SIG-M5 (cell line): ENCODE data around the gene SFTA2.
"Not testable (repeated sequence)": the region's sequence is repeated elsewhere in the genome, so short reads cannot be mapped to it uniquely, and the experiment has no call there.

Experiments used
- DNase-seq: peaks from one replicate; lab custom pipeline; 2025; lab: John Stamatoyannopoulos, UW

SFTA2 gene

DNA sequence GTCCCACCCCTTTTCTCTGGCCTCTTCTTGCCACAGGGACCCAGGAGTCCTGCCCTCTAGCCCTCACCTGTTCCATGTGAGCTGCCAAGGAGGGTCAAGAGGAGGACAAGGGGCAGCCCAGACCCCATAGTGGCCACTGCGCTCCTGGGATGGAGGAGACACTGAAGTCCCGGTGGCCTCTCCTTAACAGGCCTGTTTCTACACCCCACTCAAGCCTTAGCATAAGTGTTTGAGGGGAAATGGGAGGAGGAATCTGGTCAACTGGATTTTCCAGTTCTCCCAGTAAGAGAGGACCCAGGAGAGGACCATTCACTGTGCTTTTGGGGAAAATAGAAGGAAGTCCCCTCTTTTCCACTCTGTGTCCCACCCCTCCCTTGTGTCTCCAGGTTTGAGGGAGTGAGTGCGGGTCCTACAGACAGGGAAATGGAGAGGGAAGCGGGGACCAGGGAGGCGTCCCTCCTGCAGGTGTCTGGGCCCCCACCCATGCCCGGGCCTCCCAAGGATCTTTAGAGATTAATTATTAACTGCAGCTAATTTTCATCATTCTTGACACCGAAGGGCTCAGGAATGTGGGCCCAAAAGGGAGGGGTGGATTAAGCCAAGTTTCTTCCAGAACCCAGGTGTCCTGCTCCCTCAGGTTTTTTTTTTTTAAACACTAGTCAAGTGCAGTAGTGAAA lies at the start of gene SFTA2:
Gene SFTA2, minus strand, starts transcription at position 202 of the 677 bp plus-strand sequence. Its CDS starts 74 bp downstream, at position 128.
- DNase-seq, result no peak

DNA sequence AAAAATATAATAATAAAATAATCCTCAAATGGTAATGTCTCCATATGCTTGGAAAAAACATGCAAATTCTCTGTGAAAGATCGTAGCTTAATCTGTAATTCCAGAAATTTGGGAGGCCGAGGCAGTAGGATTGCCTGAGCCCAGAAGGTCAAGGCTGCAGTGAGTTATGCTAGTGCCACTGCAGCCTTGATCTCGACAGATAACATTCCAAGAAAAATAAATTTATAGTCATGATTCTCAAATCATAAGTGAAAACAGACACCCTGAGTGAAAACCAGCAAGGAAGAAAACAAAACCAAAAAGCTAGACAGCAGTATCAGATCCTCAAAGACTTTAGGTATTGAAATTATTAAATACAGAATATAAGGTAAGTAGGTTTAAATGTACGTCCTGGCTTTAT lies 47.7 kb upstream of the SFTA2 start:
- no peak for DNase-seq

DNA sequence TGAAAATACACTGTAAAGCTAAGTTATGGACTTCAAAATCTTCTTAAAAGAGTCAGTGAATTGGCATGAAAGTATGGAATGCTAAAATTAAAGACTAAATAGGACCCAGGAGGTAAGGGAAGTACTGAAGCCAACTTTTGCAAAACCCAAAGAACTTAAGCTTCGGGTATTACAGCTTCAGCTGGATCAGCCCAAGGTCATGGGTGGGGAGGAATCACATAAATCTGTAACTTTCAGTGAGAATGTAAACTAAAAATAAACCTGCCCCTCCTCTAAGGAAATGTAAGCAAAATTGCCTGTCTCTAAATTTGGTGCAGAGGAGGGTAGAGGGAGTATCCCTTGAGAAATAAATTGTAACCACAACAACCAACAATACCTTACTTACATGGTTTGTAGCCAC lies 47.2 kb upstream of the SFTA2 start:
- DNase-seq, result no peak

DNA sequence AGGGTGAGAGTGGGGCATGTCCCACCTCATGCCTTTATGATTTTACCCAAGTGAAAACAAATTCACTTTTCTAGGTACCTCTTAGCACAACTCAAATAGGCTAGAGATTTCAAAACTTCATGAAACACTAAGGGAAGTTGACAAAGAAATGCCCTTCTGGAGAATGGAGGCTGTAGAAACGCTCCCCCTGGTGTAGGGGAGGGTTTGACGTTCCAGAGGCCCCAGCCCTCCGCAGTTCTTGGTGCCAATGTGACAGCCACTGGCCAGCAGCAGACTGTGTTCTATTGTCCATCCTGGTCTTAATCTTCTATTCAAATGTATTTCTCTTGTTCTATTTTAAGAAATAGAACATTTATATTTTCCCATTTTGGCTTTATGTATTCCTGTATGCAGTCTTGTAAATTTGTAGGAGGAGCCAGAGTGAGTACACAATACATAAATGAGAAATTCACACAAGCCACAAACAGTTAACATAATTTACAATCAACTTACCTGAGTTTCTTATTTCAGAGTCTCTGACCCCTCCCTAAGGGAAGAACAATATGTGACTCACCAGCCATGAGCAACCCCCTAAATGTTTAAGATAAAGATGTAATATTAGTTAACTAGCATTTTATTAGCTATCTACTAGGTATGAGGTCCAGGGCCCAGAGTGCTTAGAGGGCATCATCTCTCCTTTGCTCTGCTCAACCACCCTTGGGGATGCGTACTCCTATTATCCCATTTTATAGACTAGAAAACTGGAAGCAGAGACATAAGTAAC lies 42.7 kb upstream of the SFTA2 start:
- DNase-seq, result no peak

DNA sequence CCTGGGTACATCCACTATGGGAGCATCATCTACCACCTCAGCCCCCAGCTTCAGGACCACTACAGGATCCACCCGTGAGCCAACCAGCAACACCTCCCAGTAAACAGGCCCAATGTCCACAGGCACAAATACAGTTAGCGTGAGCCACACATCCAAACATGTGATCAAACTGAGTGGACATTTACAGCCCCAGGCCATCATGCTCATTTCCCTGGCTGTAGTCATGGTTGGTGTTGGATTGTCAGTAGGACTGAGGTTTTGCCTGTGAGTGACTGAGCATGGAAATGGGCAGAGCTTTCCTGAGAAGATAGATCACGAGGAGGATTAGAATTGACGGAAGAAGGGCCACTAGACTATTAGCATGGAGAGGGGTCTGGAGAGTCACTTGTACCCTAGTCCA lies 40.8 kb upstream of the SFTA2 start:
- no peak for DNase-seq

DNA sequence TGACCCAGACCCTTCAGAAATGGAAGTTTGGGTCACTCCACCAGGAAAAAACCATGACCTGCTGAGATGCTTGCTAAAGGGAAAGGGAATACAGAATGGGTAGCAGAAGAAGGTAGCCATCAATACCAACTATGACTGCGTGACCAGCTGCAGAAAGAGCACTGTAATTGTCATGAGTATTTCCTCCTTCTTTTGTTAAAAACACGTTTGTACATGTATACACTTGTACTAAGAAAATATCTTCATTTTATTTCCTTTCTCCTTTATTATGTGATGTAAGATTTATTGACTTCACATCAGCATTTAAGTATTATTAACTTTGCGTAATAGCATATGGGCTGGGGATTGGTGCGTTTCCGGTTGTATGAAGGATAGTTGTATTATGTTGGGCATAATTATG lies 39.0 kb upstream of the SFTA2 start:
- DNase-seq, result no peak

DNA sequence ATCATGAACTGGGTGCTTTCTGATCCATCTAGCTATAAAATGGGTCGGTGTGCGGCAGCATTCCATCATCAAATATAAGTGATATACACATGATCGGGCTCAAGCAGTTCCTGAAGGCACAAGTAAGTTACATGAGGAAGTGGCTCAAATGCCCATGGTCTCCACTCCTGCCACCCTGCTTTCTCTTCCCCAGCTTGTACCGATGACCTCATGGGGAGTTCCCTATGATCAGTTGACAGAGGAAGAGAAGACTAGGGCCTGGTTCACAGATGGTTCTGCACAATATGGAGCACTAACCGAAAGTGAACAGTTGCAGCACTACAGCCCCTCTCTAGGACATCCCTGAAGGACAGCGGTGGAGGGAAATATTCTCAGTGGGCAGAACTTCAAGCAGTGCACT lies 37.2 kb upstream of the SFTA2 start:
- not testable (repeated sequence) for DNase-seq

DNA sequence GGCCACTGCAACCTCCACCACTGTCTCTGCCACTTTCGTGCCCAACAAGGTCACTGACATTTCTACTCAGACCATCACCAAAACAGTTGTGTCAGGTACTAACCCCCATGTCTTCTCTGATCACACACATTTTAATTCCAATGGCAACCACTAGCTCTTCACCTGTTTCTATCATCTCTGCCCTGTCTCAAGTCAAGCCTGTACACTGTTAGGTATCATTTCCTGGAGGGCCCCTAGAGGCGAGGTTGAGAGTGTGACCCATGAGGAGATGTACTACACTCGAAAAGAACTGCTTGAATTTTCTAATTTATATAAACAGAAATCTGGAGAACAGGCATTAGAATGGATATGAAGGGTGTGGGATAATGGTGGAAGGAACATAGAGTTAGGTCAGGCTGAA lies 34.2 kb upstream of the SFTA2 start:
- no peak for DNase-seq

DNA sequence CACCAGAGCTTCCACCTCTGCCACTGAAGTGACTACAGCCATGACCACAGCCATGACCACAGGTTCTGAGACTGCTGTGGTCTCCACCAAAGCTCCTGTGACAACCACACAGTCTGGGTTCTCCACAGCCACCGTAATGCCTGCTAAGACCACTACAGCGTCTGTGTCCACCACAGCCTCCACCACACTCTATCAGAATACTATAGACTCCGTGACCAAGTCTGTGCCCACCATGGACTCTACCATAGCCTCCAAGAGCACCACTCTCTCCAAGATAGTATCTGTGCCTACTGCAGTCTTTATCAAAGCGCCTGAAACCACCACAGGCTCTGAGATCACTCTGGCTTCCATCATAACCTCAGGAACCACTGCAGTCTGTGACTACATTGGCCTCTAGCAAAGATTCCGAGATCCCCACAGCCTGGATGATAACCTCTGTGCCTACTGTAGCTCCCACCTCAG lies 33.2 kb upstream of the SFTA2 start:
- no peak for DNase-seq

DNA sequence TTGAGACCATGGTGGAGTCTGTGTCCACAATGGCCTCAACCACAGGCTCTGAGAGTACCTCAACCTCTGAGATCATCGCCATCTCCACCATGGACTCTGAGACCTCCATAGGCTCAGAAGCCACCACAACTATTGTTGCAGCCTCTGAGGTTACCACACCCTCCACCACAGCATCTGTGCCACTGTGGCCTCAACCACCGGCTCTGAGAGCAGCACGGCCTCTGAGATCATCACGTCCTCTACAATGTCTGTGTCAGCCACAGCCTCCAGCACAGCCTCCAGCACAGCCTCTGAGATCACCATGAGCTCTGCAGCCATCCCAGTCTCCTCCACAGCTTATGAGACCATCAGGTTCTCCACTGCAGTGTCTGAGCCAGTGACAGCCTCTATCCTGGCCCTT lies 32.1 kb upstream of the SFTA2 start:
- no peak for DNase-seq

DNA sequence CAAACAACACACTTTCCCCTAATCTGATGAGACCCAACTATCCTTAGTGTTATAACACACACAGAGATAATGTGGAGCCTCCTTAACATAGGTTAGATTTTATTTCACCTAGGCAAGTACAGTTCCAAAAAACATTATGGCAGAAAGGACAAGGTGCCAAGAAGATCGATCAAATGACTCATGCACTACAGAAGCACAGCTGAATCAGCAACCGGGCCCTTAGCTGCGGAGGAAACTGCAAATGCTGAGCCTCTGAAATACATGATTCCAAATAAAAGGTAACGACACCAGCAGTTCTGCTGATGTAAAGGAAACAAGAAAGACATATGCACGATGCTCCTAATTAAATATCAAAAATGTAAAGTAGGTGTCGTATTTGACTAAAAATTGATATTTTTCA lies 31.7 kb upstream of the SFTA2 start:
- no peak for DNase-seq

DNA sequence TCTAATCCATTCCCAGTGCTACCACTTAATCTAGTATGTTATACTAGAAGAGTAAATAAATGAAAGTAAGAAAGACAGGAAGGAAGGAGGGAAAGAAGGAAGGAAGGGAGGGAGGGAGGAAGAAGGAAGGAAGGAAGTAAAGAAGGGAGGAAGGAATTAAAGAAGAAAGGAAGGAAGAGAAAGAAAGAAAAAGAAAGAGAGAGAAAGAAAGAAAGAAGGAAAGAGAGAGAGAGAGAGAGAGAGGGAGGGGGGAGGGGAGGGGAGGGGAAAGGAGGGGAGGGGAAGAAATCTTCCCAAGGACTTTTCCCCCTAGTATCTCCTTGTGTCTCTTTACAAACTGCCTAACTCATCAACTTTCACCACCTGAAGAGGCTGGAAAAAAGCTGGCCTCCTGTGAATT lies 30.7 kb upstream of the SFTA2 start:
- DNase-seq, result no peak

DNA sequence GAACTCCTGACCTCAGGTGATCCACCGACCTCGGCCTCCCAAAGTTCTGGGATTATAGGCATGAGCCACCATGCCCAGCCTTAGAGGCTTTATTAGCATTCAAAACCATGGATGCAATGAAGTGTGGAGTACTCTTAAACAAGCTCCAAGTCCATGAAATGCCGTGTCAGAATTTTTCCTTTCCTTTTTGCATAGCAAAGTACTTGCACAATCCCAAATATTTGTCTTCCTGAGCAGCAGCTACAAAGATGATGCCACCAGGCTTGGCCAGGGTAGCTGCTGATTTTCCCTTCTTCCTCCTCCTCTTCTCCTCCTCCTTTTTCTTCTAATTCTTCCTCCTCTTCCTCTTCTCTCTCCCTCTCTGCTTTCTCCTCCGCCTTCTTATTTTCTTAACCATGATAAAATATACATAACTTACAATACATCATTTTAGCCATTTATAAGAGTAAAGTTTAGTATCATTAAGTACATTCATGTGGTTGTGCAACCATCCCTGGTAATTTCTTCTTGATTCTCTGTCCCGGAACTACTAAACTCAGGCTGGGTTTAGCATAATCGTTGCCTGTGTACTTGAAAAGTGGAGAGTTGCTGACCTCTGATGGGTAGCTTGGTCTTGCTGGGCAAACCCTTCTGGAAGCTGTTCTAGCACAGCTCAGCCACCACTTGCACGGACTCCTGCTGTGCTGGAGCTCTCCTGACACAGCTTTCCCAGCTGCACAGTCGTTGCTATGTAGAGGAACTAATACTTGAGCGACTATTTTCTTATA lies 29.1 kb upstream of the SFTA2 start:
- no peak for DNase-seq

DNA sequence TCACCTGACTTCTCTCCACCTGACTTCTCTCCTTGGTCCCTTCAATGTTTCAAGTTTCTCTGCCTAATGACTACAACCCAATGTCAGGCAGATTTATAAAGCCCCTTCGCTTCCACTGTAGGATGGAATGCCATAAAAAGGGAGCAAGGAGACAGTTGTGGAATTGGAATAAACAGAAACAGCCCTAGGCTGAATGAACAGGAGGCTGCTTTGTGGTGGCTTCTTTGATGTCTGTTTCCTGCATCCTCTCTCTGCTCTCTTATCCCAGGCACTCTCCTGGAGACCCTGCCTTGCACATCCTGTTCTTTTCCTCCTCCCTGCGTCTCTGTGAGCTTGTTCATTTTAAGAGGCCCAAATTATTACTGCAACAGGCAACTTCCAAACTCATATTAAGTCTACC lies 25.7 kb upstream of the SFTA2 start:
- DNase-seq, result no peak

DNA sequence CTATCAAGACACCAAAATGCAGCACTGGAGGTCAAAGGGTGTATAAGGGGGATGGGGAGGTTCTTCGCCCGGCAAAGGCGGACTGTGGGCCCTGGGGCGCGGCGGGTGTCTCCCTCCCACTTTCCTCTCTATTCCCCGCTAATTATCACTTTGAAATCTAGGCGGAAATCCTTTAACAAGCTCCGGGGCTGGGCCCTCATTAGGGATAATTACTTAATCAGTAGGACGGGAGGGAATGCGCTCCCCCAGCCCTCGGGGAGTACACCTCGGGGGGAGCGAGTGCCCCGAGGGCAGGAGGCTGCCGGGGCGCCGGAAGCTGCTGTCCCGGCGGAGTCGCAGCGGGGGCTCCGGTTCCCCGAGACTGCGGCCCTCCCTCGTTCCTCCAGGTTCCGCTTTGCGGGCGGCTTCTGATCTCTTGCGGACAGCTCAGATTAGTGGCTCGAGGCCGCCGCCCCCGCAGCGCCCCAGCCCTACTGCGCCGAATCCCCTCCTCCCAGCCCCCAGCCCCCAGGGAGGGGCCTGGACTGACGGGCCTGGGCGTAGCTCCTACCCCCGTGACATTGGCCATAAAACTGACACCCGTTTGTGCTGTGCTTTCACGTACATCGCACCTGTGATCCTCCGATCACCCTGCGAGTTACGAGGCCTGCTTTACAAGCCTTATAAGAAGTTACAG lies 23.5 kb upstream of the SFTA2 start:
- DNase-seq, result no peak

DNA sequence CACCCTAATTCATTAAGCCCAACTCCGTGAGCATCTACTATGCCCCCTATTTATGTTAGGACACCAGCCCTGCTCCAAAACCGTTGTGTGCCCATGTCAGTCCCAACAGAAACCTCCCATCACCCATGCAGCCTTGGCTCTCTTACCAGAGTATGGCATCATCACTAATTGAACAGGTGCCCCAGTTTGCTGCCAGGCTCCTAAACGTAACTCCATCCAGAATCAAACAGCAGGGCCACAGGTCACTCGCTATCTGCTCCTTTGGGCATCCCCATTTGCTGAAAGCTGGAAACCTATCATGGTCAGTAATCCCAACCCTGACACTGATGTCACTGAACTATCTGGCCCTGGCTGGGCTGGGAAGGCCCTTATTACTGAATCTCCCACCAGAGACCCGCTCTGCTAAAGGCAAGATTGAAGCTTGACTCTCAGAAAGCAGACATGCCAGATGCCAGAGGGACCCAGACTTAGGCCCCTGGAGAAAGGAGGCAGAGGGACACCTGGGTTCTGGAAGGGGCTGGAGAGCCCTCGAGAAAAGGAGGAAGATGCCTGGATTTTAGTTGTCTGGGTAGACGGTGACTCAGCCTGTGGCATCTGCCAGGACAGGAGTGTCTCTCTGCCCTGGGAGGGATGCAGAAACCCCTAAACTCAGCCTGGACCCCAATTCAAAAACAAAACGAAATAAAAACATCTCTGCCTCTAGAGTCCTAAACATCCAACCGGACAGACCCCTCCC lies 22.8 kb upstream of the SFTA2 start:
- no peak for DNase-seq

DNA sequence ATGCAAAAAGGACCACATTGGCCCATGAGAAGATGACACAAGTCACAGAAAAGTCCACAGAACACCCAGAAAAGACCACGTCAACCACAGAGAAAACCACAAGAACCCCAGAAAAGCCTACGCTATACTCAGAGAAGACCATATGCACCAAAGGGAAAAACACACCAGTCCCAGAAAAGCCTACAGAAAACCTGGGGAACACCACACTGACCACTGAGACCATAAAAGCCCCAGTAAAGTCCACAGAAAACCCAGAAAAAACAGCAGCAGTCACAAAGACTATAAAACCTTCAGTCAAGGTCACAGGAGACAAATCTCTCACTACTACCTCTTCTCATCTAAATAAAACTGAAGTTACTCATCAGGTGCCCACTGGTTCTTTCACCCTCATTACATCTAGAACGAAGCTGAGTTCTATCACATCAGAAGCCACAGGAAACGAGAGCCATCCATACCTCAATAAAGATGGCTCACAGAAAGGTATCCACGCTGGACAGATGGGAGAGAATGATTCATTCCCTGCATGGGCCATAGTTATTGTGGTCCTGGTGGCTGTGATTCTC lies 20.0 kb upstream of the SFTA2 start:
- no peak for DNase-seq

DNA sequence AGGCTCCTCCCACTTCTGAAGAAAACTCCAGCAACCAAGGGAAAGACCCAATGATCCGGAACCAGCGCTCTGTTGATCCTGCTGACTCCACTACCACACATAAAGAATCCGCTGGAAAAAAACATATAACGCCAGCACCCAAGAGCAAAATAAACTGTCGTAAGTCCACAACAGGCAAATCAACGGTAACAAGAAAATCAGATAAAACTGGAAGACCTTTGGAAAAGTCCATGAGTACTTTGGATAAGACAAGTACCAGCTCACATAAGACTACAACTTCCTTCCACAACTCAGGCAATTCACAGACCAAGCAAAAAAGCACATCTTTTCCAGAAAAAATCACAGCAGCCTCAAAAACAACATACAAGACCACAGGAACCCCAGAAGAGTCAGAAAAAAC lies 16.8 kb upstream of the SFTA2 start:
- no peak for DNase-seq

DNA sequence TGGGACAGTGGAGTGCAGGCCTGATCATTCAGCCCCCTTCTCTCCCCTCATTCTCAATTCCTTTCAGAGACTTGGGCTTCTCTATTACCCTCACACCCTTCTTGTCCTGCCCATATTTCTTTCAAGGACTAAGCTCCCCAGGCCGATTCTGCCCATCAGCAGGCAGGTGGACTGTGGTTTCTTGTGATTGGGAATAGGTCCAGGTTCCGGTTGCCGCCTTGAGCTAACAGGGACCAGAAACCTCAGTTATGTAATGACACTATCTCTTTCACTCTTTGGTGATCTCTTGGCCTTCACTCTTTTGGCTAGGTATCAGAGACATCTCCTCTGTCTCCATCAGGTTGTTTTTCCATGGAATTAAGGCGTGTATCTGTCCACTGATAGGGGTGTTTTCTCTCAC lies 15.3 kb upstream of the SFTA2 start:
- no peak for DNase-seq

DNA sequence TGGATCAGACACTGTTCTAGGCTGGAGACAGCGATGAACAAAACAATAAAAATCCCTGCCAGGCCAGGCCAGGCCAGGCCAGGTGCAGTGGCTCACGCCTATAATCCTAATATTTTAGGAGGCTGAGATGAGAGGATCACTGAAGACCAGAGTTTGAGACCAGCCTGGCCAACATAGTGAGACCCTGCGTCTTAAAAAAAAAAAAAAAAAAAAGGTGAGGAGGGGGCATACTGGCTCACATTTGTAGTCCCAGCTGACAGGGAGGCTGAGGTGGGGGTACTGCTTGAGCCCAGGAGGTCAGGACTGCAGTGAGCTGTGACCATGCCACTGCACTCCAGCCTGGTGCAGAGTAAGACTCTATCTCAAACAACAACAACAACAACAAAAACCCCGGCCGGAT lies 13.3 kb upstream of the SFTA2 start:
- no peak for DNase-seq

DNA sequence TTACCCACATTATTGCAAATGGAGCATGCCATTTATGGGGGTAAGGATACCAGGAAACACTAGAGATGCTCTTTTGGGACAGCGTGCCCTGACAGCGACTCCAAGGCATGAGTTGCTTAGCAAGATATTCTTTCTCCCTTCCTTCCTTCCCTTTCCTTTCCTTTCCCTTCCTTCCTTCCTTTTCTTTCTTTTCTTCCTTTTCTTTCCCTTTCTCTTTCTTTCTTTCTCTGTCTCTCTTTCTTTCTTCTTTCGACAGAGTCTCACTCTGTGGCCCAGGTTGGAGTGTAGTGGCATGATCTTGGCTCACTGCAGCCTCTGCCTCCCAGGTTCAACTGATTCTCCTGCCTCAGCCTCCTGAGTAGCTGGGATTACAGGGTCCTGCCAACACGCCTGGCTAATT lies 12.1 kb upstream of the SFTA2 start:
- DNase-seq, result no peak
